ENCODE data around the gene RGS3. TPM values are rescaled to one million over a fixed set of nuclear protein-coding genes. Genes with fewer than 3 reads are reported as not detected.
A peak's percentile ranks its signal among the peaks of the same experiment; 100 is the strongest.

RGS3 gene
- total RNA-seq, 2 experiments from 2014 or later = 68.9 to 77.2 TPM

DNA sequence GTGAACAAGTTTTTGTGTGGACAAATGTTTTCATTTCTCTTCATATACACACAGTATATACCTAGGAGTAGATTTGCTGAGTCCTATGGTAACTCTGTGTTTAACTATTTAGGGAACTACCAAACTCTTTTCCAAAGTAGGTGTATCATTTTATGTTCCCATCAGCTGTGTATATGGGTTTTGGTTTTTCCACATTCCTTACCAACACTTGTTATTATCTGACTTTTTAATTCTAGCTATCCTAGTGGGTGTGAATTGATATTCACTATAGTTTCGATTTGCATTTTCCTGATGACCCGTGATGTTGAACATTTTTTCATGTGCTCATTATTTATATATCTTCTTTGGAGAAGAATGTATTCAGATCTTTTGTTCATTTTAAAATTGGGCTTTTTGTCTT, 3.7 kb downstream of the RGS3 start:
- ATAC-seq = no peak
- peaks cover 2% of the 10 kb centered on the region for H3K27me3 Mint-ChIP-seq (ENCODE audit: low read depth)
- CTCF ChIA-PET = interaction anchor here (1.1 to 1.5 kb wide), 2 partner anchors 21 to 39 kb away, joined by 3 to 4 read pairs; no protein-coding TSS in a partner anchor
- no peak for DNase-seq
- H3K27ac Mint-ChIP-seq = no peak overlapping the region
- no peak overlapping the region for H3K4me3 Mint-ChIP-seq
- POLR2A ChIA-PET = no interaction called here
- H3K4me1 Mint-ChIP-seq (ENCODE audit: low read depth) = peaks cover 6% of the 10 kb centered on the region
- peaks cover 2% of the 10 kb centered on the region for H3K36me3 Mint-ChIP-seq (ENCODE audit: low read depth)
- H3K9me3 Mint-ChIP-seq (ENCODE audit: insufficient read depth) = no peaks in the 10 kb centered on the region

DNA sequence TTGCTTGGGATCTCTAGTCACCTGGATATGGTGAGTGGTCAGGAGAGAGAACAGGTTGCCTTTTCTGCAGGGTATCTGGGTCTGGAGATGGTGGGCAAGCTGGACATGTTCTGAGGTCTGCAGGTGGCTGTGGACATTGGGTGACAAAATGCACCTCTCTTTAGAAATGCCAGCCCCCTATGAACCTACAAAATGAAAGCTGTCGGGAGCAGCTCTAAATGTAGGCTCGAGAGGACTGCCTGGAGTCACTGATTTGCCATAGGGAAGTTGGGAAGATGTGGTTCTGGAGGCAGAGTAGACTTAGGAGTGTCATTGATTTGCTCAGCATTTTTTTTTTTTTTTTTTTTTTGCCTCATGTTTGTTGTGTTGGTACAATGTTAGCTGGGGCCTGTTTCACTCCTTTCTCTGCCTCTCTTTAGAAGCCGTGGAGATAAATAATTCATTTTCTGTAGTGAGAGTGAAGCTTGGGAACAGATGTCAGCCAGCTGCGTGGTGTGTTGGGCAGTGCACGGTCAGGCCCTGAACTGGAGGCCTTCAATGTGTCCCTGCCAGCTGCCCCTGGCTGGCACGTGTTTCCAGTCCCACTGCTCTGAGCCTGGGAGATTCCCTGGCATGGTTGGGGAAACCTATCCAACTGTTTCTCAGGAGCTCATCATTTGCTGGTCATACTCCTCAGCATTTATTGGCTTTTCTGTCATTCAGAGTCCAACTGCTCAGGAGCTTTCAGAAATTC, 5.4 kb downstream of the RGS3 start:
- no peak overlapping the region for H3K27ac Mint-ChIP-seq

DNA sequence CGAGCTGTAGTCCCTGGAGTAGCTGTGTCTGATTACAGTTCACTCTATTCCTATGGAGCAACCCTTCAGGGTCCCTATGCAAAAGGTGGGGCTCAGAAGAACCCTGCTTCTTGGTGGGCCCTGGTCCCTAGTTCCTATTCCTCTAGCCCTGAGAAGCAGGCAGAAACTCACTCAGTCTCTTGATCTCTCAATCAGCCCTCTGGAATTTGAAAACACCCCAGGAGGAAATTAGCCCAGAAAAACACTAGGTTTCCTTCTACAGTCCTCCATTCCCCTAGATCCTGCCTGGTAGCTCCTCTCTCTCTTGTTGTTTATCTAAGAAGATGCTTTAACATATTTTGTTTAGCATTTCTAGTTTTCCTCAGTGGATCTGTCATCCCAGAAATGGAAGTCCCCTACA, 7.6 kb downstream of the RGS3 start:
- DNase-seq (no peak), ATAC-seq (no peak)
- ChIA-PET POLR2A (interaction anchor here (0.7 kb wide), 1 partner anchor 46 kb away, joined by 3 read pairs; no protein-coding TSS in a partner anchor), CTCF (interaction anchor here (0.7 kb wide), 1 partner anchor 111 kb away, joined by 3 read pairs; no protein-coding TSS in a partner anchor)
- Mint-ChIP-seq H3K27ac (no peak overlapping the region), H3K9me3 (ENCODE audit: insufficient read depth) (no peaks in the 10 kb centered on the region), H3K36me3 (ENCODE audit: low read depth) (peaks cover 2% of the 10 kb centered on the region), H3K4me3 (no peak overlapping the region), H3K27me3 (ENCODE audit: low read depth) (peaks cover 5% of the 10 kb centered on the region), H3K4me1 (ENCODE audit: low read depth) (no peaks in the 10 kb centered on the region)

More for the DNA sequence above, 5.4 kb downstream of the RGS3 start:
- peaks cover 2% of the 10 kb centered on the region for H3K36me3 Mint-ChIP-seq (ENCODE audit: low read depth)
- H3K4me1 Mint-ChIP-seq (ENCODE audit: low read depth) = peaks cover 6% of the 10 kb centered on the region
- H3K9me3 Mint-ChIP-seq (ENCODE audit: insufficient read depth) = no peaks in the 10 kb centered on the region
- POLR2A ChIA-PET = no interaction called here
- H3K27me3 Mint-ChIP-seq (ENCODE audit: low read depth) = peaks cover 5% of the 10 kb centered on the region
- ATAC-seq (no peak), DNase-seq (no peak)
- H3K4me3 Mint-ChIP-seq = no peak overlapping the region
- CTCF ChIA-PET = interaction anchor here (0.7 to 1.8 kb wide), 4 partner anchors 11 to 123 kb away, joined by 3 to 4 read pairs (median 4); no protein-coding TSS in a partner anchor

DNA sequence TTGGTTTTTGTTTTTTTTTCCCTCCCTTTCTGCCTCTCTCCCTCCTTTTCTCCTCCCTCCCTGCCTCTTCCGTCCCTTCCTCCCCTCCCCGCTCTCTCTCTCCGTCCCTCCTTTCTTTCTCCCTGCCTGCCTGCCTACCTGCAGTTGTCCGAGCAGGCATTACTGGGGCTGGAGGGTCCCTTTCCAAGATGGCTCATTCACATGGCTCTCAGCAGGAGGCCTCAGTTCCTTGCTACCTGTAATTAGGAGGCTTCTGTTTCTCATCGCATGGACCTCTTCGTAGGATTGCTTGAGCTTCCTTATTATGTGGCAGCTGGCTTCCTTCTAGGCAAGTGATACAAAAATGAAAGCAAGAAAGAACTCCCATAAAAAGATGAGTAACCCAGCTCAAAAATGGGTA, 8.0 kb downstream of the RGS3 start:
- peaks cover 5% of the 10 kb centered on the region for H3K27me3 Mint-ChIP-seq (ENCODE audit: low read depth)
- no peaks in the 10 kb centered on the region for H3K4me1 Mint-ChIP-seq (ENCODE audit: low read depth)
- ATAC-seq (no peak), DNase-seq (no peak)
- H3K9me3 Mint-ChIP-seq (ENCODE audit: insufficient read depth) = no peaks in the 10 kb centered on the region
- peaks cover 2% of the 10 kb centered on the region for H3K36me3 Mint-ChIP-seq (ENCODE audit: low read depth)
- H3K27ac Mint-ChIP-seq = no peak overlapping the region
- POLR2A ChIA-PET = interaction anchor here (0.7 kb wide), 1 partner anchor 46 kb away, joined by 3 read pairs; no protein-coding TSS in a partner anchor
- CTCF ChIA-PET = interaction anchor here (0.7 kb wide), 1 partner anchor 111 kb away, joined by 3 read pairs; no protein-coding TSS in a partner anchor
- H3K4me3 Mint-ChIP-seq = no peak overlapping the region

DNA sequence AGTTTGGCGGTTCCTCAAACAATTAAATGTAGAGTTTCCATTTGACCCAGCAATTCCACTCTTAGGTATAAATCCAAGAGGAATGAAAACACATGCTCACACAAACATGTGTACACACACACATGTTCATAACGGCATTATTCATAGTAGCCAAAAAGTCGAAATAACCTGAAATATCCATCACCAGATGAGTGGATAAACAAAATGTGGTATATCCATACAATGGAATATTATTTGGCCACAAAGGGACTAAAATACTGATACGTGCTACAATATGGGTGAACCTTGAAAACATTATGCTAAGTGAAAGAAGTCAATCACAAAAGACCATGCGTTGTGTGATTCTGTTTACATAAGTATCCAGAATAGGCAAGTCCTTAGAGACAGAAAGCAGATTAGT, 8.7 kb downstream of the RGS3 start:
- ChIA-PET POLR2A (no interaction called here), CTCF (no interaction called here)
- no peak for ATAC-seq
- peaks cover under 1% of the 10 kb centered on the region for H3K4me1 Mint-ChIP-seq (ENCODE audit: low read depth)
- H3K36me3 Mint-ChIP-seq (ENCODE audit: low read depth) = peaks cover 1% of the 10 kb centered on the region
- H3K27me3 Mint-ChIP-seq (ENCODE audit: low read depth) = peaks cover 5% of the 10 kb centered on the region
- DNase-seq = no peak
- no peaks in the 10 kb centered on the region for H3K9me3 Mint-ChIP-seq (ENCODE audit: insufficient read depth)
- no peak overlapping the region for H3K4me3 Mint-ChIP-seq
- no peak overlapping the region for H3K27ac Mint-ChIP-seq

DNA sequence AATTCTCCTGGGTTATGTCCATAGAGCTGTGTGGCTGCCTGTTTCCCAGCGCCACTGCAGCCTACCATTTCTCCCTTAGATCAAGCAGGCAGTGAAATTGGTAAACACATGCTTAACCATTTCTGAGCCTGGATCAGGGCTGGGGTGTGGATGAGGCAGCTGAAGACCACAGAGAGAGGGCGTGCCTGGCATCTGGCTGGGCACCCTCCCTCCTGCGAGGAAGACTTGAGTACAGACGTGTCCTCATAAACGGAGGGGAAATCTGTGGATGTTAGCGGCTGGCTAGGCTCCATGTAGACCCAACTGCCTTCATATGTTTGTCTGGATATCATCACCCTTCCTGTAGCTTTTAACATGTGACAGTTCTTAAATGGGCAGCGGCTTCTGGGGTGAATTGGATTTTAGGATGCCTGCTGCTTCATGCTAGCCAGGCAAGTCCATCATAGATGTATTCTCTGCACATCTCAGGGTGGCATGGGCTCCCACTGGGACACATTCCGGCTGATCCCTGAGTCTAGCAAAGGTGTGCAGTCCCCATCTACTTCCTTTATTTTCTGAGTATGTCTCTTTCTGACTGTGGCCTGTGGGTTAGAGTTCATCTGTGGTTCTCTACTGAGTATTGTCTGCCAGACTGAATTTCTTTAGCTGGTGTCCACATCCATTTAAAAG, 11.0 kb downstream of the RGS3 start:
- Mint-ChIP-seq H3K9me3 (ENCODE audit: insufficient read depth) (no peaks in the 10 kb centered on the region), H3K4me1 (ENCODE audit: low read depth) (peaks cover 18% of the 10 kb centered on the region), H3K27ac (no peak overlapping the region), H3K36me3 (ENCODE audit: low read depth) (no peaks in the 10 kb centered on the region), H3K4me3 (no peak overlapping the region), H3K27me3 (ENCODE audit: low read depth) (peaks cover 7% of the 10 kb centered on the region)
- ATAC-seq = no peak
- CTCF ChIA-PET = interaction anchor here (1.8 to 2.1 kb wide), 2 partner anchors 43 to 107 kb away, joined by 4 to 6 read pairs; no protein-coding TSS in a partner anchor
- DNase-seq = peak; percentile 12
- POLR2A ChIA-PET = interaction anchor here (1.2 kb wide), 1 partner anchor 9 kb away, joined by 3 read pairs; no protein-coding TSS in a partner anchor

DNA sequence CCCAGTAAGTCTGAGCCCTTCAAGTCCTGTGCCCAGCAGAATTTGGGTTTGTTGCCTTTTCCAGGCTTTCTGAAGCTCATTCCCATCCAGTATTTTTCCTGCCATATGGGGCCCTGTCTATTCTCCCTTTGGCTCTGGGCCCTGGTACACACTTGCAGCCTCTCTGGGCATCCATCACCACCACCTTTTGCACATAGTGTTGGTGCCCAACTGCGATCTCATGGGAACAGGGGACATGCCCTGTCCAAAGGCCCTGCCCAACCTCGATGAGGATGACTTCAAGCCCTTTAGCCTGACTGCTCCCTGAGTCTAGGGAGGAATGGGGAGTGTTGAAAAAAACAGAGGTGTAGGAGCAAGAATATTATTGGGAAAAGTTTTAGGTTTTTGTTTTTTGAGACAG, 11.5 kb downstream of the RGS3 start:
- Mint-ChIP-seq H3K4me1 (ENCODE audit: low read depth) (peaks cover 24% of the 10 kb centered on the region), H3K27ac (no peak overlapping the region), H3K4me3 (no peak overlapping the region), H3K9me3 (ENCODE audit: insufficient read depth) (no peaks in the 10 kb centered on the region), H3K27me3 (ENCODE audit: low read depth) (peaks cover 7% of the 10 kb centered on the region), H3K36me3 (ENCODE audit: low read depth) (no peaks in the 10 kb centered on the region)
- POLR2A ChIA-PET = interaction anchor here (1.2 kb wide), 1 partner anchor 9 kb away, joined by 3 read pairs; no protein-coding TSS in a partner anchor
- CTCF ChIA-PET = interaction anchor here (1.2 to 2.1 kb wide), 2 partner anchors 11 to 107 kb away, joined by 3 to 6 read pairs; no protein-coding TSS in a partner anchor
- ATAC-seq (no peak), DNase-seq (peak; percentile 12)

DNA sequence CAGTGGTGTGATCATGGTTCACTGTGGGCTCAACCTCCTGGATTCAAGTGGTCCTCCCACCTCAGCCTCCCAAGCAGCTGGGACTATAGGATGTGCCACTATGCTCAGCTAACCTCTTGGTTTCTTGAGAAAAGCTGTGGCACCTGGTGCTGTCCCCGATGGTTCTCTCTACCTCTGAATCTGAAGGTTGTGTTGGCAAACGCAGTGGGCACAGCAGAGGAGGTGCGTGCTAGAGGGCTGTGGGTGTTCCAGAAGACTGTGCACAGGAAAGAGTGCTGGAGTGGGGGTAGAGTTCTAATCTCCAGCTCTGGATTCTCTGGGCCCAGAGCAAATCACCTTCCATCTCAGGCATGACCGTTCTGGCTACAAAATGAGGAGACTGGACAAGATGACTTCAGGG, 12.5 kb downstream of the RGS3 start:
- no peaks in the 10 kb centered on the region for H3K9me3 Mint-ChIP-seq (ENCODE audit: insufficient read depth)
- peaks cover 5% of the 10 kb centered on the region for H3K27me3 Mint-ChIP-seq (ENCODE audit: low read depth)
- DNase-seq = no peak
- H3K4me1 Mint-ChIP-seq (ENCODE audit: low read depth) = peaks cover 26% of the 10 kb centered on the region
- H3K27ac Mint-ChIP-seq = no peak overlapping the region
- H3K36me3 Mint-ChIP-seq (ENCODE audit: low read depth) = no peaks in the 10 kb centered on the region
- no peak overlapping the region for H3K4me3 Mint-ChIP-seq
- ATAC-seq = no peak
- ChIA-PET CTCF (interaction anchor here (1.2 to 1.8 kb wide), 2 partner anchors 10 to 182 kb away, joined by 3 read pairs; no protein-coding TSS in a partner anchor), POLR2A (interaction anchor here (1.3 kb wide), 1 partner anchor 16 kb away, joined by 3 read pairs; no protein-coding TSS in a partner anchor)

DNA sequence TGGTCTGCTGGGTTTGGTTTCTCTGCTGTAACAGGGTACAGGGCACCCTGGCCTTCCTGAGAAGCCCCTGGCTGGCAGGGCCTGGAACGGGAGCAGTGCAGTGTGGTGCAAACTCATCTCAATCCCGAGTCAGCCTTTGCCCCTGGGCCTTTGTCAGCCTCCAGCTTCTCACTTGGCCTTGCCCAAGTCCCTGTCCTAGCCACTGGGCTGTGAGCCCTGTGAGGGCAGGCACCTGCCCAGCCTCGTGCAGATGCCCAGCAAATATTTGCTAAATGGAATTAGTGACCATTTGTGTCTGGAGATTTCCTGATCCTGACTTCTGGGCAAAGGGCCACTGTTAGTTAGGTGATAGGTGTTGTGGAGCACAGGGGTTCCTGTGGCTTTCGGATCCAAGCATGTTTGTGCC, 13.0 kb downstream of the RGS3 start:
- H3K4me1 Mint-ChIP-seq (ENCODE audit: low read depth) = peaks cover 29% of the 10 kb centered on the region
- CTCF ChIA-PET = interaction anchor here (1.8 kb wide), 1 partner anchor 181 kb away, joined by 3 read pairs; no protein-coding TSS in a partner anchor

DNA sequence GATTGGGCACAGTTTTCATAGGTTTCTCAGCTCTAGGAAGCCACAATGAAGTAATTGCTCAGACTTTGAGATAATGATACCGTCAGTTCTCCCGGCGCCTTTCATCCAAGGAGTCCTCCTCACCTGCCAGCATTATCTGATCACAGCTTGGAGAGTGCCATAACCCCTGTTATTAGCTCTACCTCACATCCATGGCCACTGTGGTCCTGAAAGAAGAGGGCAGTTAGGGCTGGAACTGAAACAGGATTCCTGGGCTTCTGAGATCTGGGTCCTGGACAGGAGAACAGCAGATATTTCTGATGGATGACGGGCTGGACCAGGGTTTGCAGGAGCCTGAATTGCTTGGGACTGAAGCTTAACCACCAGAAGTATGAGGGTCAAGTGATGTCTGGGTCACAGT, 13.5 kb downstream of the RGS3 start:
- ATAC-seq = no peak
- POLR2A ChIA-PET = interaction anchor here (0.6 kb wide), 1 partner anchor 103 kb away, joined by 4 read pairs; no protein-coding TSS in a partner anchor
- CTCF ChIA-PET = interaction anchor here (1.8 kb wide), 1 partner anchor 181 kb away, joined by 3 read pairs; no protein-coding TSS in a partner anchor
- DNase-seq = peak; percentile 12
- no peaks in the 10 kb centered on the region for H3K9me3 Mint-ChIP-seq (ENCODE audit: insufficient read depth)
- no peak overlapping the region for H3K27ac Mint-ChIP-seq
- peaks cover 29% of the 10 kb centered on the region for H3K4me1 Mint-ChIP-seq (ENCODE audit: low read depth)
- no peak overlapping the region for H3K4me3 Mint-ChIP-seq
- H3K36me3 Mint-ChIP-seq (ENCODE audit: low read depth) = no peaks in the 10 kb centered on the region
- H3K27me3 Mint-ChIP-seq (ENCODE audit: low read depth) = peaks cover 5% of the 10 kb centered on the region

More for the DNA sequence above, 13.0 kb downstream of the RGS3 start:
- Mint-ChIP-seq H3K36me3 (ENCODE audit: low read depth) (no peaks in the 10 kb centered on the region), H3K27me3 (ENCODE audit: low read depth) (peaks cover 5% of the 10 kb centered on the region), H3K27ac (no peak overlapping the region), H3K4me3 (no peak overlapping the region), H3K9me3 (ENCODE audit: insufficient read depth) (no peaks in the 10 kb centered on the region)
- DNase-seq (peak; percentile 17), ATAC-seq (no peak)
- POLR2A ChIA-PET = interaction anchor here (1.3 kb wide), 1 partner anchor 16 kb away, joined by 3 read pairs; no protein-coding TSS in a partner anchor

DNA sequence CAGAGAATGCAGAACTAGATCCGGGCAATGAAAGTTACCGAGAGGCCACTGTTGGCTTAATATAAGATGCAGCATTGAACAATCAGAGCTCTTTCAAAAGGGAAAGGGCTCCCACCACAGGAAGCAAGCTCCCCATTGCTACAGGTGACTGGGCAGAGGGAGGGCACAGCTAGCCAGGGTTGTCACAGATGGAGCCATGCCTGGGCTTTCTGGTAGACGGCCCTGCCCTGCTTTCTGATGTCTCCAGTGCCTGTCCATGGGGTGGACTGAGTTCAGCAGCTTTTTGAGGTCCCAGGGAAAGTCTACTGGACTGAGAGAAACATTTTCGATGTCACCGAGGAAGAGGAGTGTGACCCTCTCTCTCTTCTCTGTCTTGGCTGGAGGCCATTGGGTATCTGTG, 14.1 kb downstream of the RGS3 start:
- ChIA-PET POLR2A (interaction anchor here (0.6 kb wide), 1 partner anchor 102 kb away, joined by 4 read pairs; no protein-coding TSS in a partner anchor), CTCF (interaction anchor here (1.8 kb wide), 1 partner anchor 180 kb away, joined by 3 read pairs; no protein-coding TSS in a partner anchor)
- no peaks in the 10 kb centered on the region for H3K9me3 Mint-ChIP-seq (ENCODE audit: insufficient read depth)
- H3K36me3 Mint-ChIP-seq (ENCODE audit: low read depth) = no peaks in the 10 kb centered on the region
- peaks cover 29% of the 10 kb centered on the region for H3K4me1 Mint-ChIP-seq (ENCODE audit: low read depth)
- peaks cover 5% of the 10 kb centered on the region for H3K27me3 Mint-ChIP-seq (ENCODE audit: low read depth)
- no peak overlapping the region for H3K27ac Mint-ChIP-seq
- ATAC-seq (no peak), DNase-seq (no peak)
- no peak overlapping the region for H3K4me3 Mint-ChIP-seq

All from activated CD8-positive, alpha-beta T cell treated with anti-CD3 and anti-CD28 coated beads, Interleukin-2, amount 10 ng/mL, durations not matched to agents 7 days and 5 days (primary cell).